Tibial nerve (tissue), 4 donors: Measurements from ENCODE around the gene BRK1. TPM values are rescaled to one million over a fixed set of nuclear protein-coding genes. Genes with fewer than 3 reads are reported as not detected.
"Not testable (repeated sequence)": the region's sequence is repeated elsewhere in the genome, so short reads cannot be mapped to it uniquely, and the experiment has no call there.

Experiments used
- DNase-seq, 2 donors: peaks; one replicate each; pipeline ENCODE4 v3.0.0-alpha.2; 2019; ENCODE audit warnings: low spot score in 2 of 2
- H3K27ac ChIP-seq, 4 donors: fragments of 200-600 bp; sonication (generic) in 3 of 4; one replicate each; pipeline ENCODE4 v1.5.1; 2017 to 2019; ENCODE audit warnings: mild to moderate bottlenecking in 1 of 4
- H3K27me3 ChIP-seq, 2 donors: fragments of 200-600 bp; sonication (generic) in 1 of 2; one replicate each; pipeline versions ENCODE4 v1.5.1 to v1.6.0; 2017 to 2019
- H3K36me3 ChIP-seq, 3 donors: fragments of 200-600 bp; sonication (generic); one replicate each; pipeline ENCODE4 v1.5.1; 2018 to 2019
- H3K4me1 ChIP-seq, 4 donors: fragments of 200-600 bp; sonication (generic) in 3 of 4; one replicate each; pipeline ENCODE4 v1.5.1; 2017 to 2019
- H3K4me3 ChIP-seq, 4 donors: fragments of 200-600 bp; sonication (generic) in 3 of 4; one replicate each; pipeline ENCODE4 v1.5.1; 2017 to 2019; ENCODE audit warnings: mild to moderate bottlenecking in 1 of 4, moderate library complexity in 1 of 4
- H3K9me3 ChIP-seq, 4 donors: fragments of 200-600 bp; sonication (generic) in 3 of 4; one replicate each; pipeline ENCODE4 v1.5.1; 2017 to 2019
- CTCF ChIP-seq, 5 experiments: fragments of 200-600 bp in 3 of 5; fragments of 450-650 bp in 2 of 5; sonication (generic) in 3 of 5; IDR thresholded peaks; one replicate each; pipeline ENCODE4 v1.5.1; 2016 to 2019; ENCODE audit warnings: antibody characterized with exemption in 5 of 5, mild to moderate bottlenecking in 3 of 5, moderate library complexity in 2 of 5
- EP300 ChIP-seq, 2 donors: sonication (generic); formaldehyde crosslinking; IDR thresholded peaks; one replicate each; pipeline ENCODE4 v1.6.1; 2017; ENCODE audit warnings: antibody characterized with exemption in 2 of 2, mild to moderate bottlenecking in 1 of 2
- POLR2A ChIP-seq, 2 donors: fragments of 450-650 bp; IDR thresholded peaks; one replicate each; pipeline ENCODE4 v1.6.1; 2017; ENCODE audit warnings: antibody characterized with exemption in 2 of 2, mild to moderate bottlenecking in 2 of 2, moderate library complexity in 2 of 2
- WGBS, 2 donors: methylation state at CpG; one replicate each; pipeline ENCODE4 v1.1.5; 2018; 5-methylcytosine and 5-hydroxymethylcytosine counted together
- total RNA-seq, 4 donors: library from RNA; depleted of rRNA; stranded (reverse); fragments of >200 nt; gene quantifications; one replicate each; pipeline ENCODE4 v1.1.0, GENCODE V29; 2016

The BRK1 gene
- total RNA-seq, 4 donors from 2014 or later = 50.2 to 97.5 (median 77.5) TPM

GRCh38 chr3:10088256-10088655 is 27.2 kb upstream of the BRK1 start:
- Histone ChIP-seq H3K4me3 (no peak overlapping the region), H3K27ac (no peak overlapping the region), H3K4me1 (no peaks in the 10 kb centered on the region), H3K9me3 (no peaks in the 10 kb centered on the region), H3K36me3 (no peaks in the 10 kb centered on the region), H3K27me3 (no peaks in the 10 kb centered on the region)
- WGBS, 2 donors = 76 to 83% methylated on average over 4 of the region's 4 CpGs
- TF ChIP-seq CTCF (IDR thresholded peaks at IDR 0.05) = no peak
- TF ChIP-seq POLR2A (IDR thresholded peaks at IDR 0.05) = no peak
- no peak for TF ChIP-seq EP300 (IDR thresholded peaks at IDR 0.05)
- DNase-seq = no peak

- Histone ChIP-seq H3K27ac (no peak overlapping the region), H3K4me3 (no peak overlapping the region), H3K4me1 (no peaks in the 10 kb centered on the region), H3K9me3 (no peaks in the 10 kb centered on the region), H3K36me3 (no peaks in the 10 kb centered on the region), H3K27me3 (no peaks in the 10 kb centered on the region)
- TF ChIP-seq POLR2A (IDR thresholded peaks at IDR 0.05) (no peak), EP300 (IDR thresholded peaks at IDR 0.05) (no peak), CTCF (IDR thresholded peaks at IDR 0.05) (no peak)
- no peak for DNase-seq
- 90 to 93% methylated on average over 6 of the region's 6 CpGs for WGBS, 2 donors
Observed at GRCh38 chr3:10090179-10090578, 25.3 kb upstream of the BRK1 start.

- H3K27ac ChIP-seq, DNase-seq, H3K9me3 ChIP-seq, H3K4me3 ChIP-seq, H3K27me3 ChIP-seq, H3K36me3 ChIP-seq, H3K4me1 ChIP-seq: not testable (repeated sequence)
- WGBS, 2 donors = 100% methylated on average over 1 of the region's 1 CpG; no CpG with 5 or more reads in 1 of the 2 donors
Observed at GRCh38 chr3:10090774-10091173, 24.7 kb upstream of the BRK1 start.

- not testable (repeated sequence) for H3K27ac ChIP-seq, DNase-seq, H3K4me1 ChIP-seq, H3K9me3 ChIP-seq, H3K4me3 ChIP-seq, H3K36me3 ChIP-seq, H3K27me3 ChIP-seq
- WGBS, 2 donors = 100% methylated on average over 1 to 2 of the region's 2 CpGs
Observed at GRCh38 chr3:10091387-10091786, 24.1 kb upstream of the BRK1 start.

- WGBS, 2 donors = 98 to 99% methylated on average over 3 of the region's 3 CpGs
- Histone ChIP-seq H3K4me3 (no peak overlapping the region), H3K36me3 (no peaks in the 10 kb centered on the region), H3K9me3 (no peaks in the 10 kb centered on the region), H3K4me1 (no peaks in the 10 kb centered on the region), H3K27me3 (no peaks in the 10 kb centered on the region), H3K27ac (no peak overlapping the region)
- no peak for DNase-seq
- TF ChIP-seq CTCF (IDR thresholded peaks at IDR 0.05) = no peak
- TF ChIP-seq EP300 (IDR thresholded peaks at IDR 0.05) = no peak
- TF ChIP-seq POLR2A (IDR thresholded peaks at IDR 0.05) = no peak
Observed at GRCh38 chr3:10093678-10094077, 21.8 kb upstream of the BRK1 start.

GRCh38 chr3:10099041-10099440 is 16.4 kb upstream of the BRK1 start:
- Histone ChIP-seq H3K36me3 (no peaks in the 10 kb centered on the region), H3K4me1 (no peaks in the 10 kb centered on the region), H3K9me3 (no peaks in the 10 kb centered on the region), H3K27me3 (no peaks in the 10 kb centered on the region), H3K4me3 (no peak overlapping the region), H3K27ac (no peak overlapping the region)
- WGBS, 2 donors = 94 to 99% methylated on average over 5 of the region's 5 CpGs
- no peak for DNase-seq
- TF ChIP-seq POLR2A (IDR thresholded peaks at IDR 0.05) (no peak), EP300 (IDR thresholded peaks at IDR 0.05) (no peak), CTCF (IDR thresholded peaks at IDR 0.05) (no peak)
